Retinal pigment epithelial cell (primary cell): ENCODE measurements around the gene PATJ.
"Not testable (repeated sequence)": the region's sequence is repeated elsewhere in the genome, so short reads cannot be mapped to it uniquely, and the experiment has no call there.

Source experiments
- DNase-seq: peaks from one replicate; pipeline ENCODE4 v3.0.0-alpha.2; 2010; ENCODE audit warnings: low read depth
- H3K4me3 ChIP-seq: 2 replicates; pipeline ENCODE4 v1.5.1; 2011; ENCODE audit warnings: mild to moderate bottlenecking, low read length, control low read depth, moderate library complexity
- CTCF ChIP-seq: conservative IDR thresholded peaks from 2 replicates; pipeline ENCODE4 v1.5.1; 2011; ENCODE audit warnings: low read depth, low read length, control low read depth, inconsistent platforms

The PATJ gene

GRCh38 chr1:61776091-61776490, 33.8 kb downstream of the PATJ start:
- H3K4me3 ChIP-seq, result no peak overlapping the region
- no peak for TF ChIP-seq CTCF
- DNase-seq, result no peak

GRCh38 chr1:61779231-61779630, 37.0 kb downstream of the PATJ start:
- no peak for TF ChIP-seq CTCF
- no peak overlapping the region for H3K4me3 ChIP-seq
- no peak for DNase-seq

GRCh38 chr1:61781151-61781550, 38.9 kb downstream of the PATJ start:
- no peak overlapping the region for H3K4me3 ChIP-seq
- no peak for TF ChIP-seq CTCF

GRCh38 chr1:61782771-61783170, 40.5 kb downstream of the PATJ start:
- H3K4me3 ChIP-seq, result no peak overlapping the region
- TF ChIP-seq CTCF, result no peak
- DNase-seq, result no peak

More at GRCh38 chr1:61781151-61781550, 38.9 kb downstream of the PATJ start:
- DNase-seq, result no peak

GRCh38 chr1:61784726-61785125, 42.4 kb downstream of the PATJ start:
- H3K4me3 ChIP-seq, result no peak overlapping the region
- no peak for DNase-seq
- no peak for TF ChIP-seq CTCF

GRCh38 chr1:61790837-61791236, 48.6 kb downstream of the PATJ start:
- no peak overlapping the region for H3K4me3 ChIP-seq
- no peak for TF ChIP-seq CTCF
- DNase-seq, result no peak

- TF ChIP-seq CTCF, result no peak
- H3K4me3 ChIP-seq, result no peak overlapping the region
- DNase-seq, result peak; percentile 9
Observed at GRCh38 chr1:61797045-61797755, 54.9 kb downstream of the PATJ start.

- H3K4me3 ChIP-seq, DNase-seq: not testable (repeated sequence)
Observed at GRCh38 chr1:61801047-61801446, 58.8 kb downstream of the PATJ start.
